ENCODE measurements around the gene FAM83E. TPM values are rescaled to one million over a fixed set of nuclear protein-coding genes. Genes with fewer than 3 reads are reported as not detected.

Gene FAM83E
- total and polyA plus RNA-seq, 2 donors: 0.58 to 1.1 TPM

DNA sequence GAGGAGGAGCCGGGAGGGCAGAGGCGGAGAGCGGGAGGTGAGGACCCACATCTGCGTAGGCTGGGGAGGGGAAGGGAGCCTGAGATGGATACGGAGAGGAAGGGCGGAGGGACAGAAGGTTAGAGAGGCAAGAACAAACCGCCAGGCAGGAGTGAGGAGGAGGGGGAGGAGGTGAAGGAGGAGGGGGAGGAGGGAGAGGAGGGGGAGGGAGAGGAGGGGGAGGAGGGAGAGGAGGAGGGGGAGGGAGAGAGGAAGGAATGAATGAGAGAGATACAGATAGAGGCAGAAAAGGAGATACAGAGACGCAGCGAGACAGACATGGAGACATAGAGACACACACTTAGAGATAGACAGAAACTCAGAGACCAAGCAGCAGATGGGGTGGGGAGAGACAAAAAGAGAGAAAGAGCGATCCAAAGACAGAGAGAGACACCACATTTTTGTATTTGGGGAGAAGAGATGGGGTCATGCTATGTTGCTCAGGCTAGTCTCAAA, 31.9 kb upstream of the FAM83E start:
- DNase-seq (ENCODE audit: extremely low spot score): no peak
- 11% methylated on average over 8 of the region's 10 CpGs for WGBS
- no peaks in the 10 kb centered on the region for H3K4me1 ChIP-seq (ENCODE audit: insufficient read depth)
- H3K27ac ChIP-seq (ENCODE audit: low read depth): no peak overlapping the region
- H3K4me3 ChIP-seq (ENCODE audit: low read depth, low read length): peak overlapping the region; percentile 33
- no peaks in the 10 kb centered on the region for H3K36me3 ChIP-seq (ENCODE audit: insufficient read depth)

DNA sequence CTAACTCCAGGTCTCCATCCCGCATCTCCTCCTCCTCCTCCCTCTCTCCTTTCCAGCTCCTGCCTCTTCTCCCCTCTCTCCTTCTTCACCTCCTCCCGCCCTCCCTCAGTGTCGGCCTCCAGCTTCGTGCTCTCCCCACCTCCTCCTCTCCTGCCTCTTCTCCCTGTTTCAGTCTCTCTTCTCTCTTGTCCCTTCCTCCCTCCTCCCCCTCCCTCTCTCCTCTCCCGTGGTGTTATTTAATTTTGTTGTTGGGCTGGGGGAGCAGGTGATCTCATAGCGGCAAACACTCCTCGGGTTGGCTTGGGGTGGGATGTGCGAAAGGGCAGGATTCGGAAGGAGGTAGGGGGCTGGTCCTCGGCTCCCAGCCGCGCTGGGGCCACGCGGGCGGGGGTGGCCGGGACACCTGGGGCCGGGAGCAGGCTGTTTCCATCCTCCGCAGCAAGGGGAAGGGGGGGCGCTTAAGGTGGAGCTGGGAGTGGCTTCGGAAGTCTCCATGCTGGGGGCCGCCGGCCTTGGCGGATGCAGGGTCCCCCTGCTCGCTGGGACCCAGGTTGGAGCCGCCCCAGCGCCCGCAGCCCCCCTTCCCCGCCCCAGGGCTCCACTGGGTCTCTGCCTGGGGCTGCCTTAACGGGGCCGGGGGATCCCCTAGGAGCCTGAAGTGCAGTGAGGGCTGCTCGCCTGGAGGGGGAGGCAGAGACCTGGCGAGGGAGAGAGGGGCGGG, 31.3 kb upstream of the FAM83E start, which contains the start of gene CA11:
TSS of gene CA11 (minus strand) at position 187 of the 721 bp plus-strand sequence. CDS start 555 bp downstream, outside the sequence.
- Histone ChIP-seq H3K36me3 (ENCODE audit: insufficient read depth) (no peaks in the 10 kb centered on the region), H3K4me1 (ENCODE audit: insufficient read depth) (no peaks in the 10 kb centered on the region), H3K27ac (ENCODE audit: low read depth) (peak within 1 kb of the TSS; percentile 64), H3K4me3 (ENCODE audit: low read depth, low read length) (peak within 1 kb of the TSS; percentile 33)
- DNase-seq (ENCODE audit: extremely low spot score): no peak
- under 1% methylated on average over 33 of the region's 33 CpGs for WGBS

GRCh38 chr19:48645620-48646000, 30.7 kb upstream of the FAM83E start:
- no peaks in the 10 kb centered on the region for H3K4me1 ChIP-seq (ENCODE audit: insufficient read depth)
- H3K27ac ChIP-seq (ENCODE audit: low read depth): peak overlapping the region; percentile 64
- 2% methylated on average over 6 of the region's 6 CpGs for WGBS
- no peaks in the 10 kb centered on the region for H3K36me3 ChIP-seq (ENCODE audit: insufficient read depth)
- no peak for DNase-seq (ENCODE audit: extremely low spot score)
- H3K4me3 ChIP-seq (ENCODE audit: low read depth, low read length): peak overlapping the region; percentile 33

- WGBS: 4% methylated on average over 25 of the region's 25 CpGs
- Histone ChIP-seq H3K4me1 (ENCODE audit: insufficient read depth) (no peaks in the 10 kb centered on the region), H3K4me3 (ENCODE audit: low read depth, low read length) (peak overlapping the region; percentile 33), H3K27ac (ENCODE audit: low read depth) (peak overlapping the region; percentile 64), H3K36me3 (ENCODE audit: insufficient read depth) (no peaks in the 10 kb centered on the region)
- DNase-seq (ENCODE audit: extremely low spot score): no peak
Measured at GRCh38 chr19:48644839-48645619, 30.2 kb upstream of the FAM83E start.

DNA sequence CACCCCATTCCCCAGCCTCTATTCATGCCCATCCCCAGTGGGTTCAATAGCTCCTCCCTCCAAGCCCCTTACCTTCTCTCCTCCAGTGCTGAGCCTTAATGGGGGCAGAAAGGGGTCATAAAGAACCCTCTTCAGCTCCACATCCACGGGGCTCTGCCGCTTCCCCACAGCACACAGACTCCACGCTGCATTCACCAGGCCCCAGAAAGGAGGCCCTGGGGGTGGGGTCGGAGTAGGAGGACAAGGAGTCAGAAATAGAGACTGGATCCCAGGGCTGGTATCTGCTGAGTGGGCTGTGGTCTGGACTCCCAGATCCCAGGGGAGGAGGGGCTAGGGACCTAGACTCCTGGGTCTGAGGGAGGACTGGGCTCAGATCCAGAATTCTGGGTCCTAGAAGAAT, 29.5 kb upstream of the FAM83E start:
- Histone ChIP-seq H3K4me1 (ENCODE audit: insufficient read depth) (no peaks in the 10 kb centered on the region), H3K27ac (ENCODE audit: low read depth) (no peak overlapping the region), H3K4me3 (ENCODE audit: low read depth, low read length) (no peak overlapping the region), H3K36me3 (ENCODE audit: insufficient read depth) (no peaks in the 10 kb centered on the region)
- DNase-seq (ENCODE audit: extremely low spot score): no peak
- 70% methylated on average over 4 of the region's 4 CpGs for WGBS

GRCh38 chr19:48642862-48643261, 28.0 kb upstream of the FAM83E start:
- no peak overlapping the region for H3K4me3 ChIP-seq (ENCODE audit: low read depth, low read length)
- no peak for DNase-seq (ENCODE audit: extremely low spot score)
- WGBS: 92% methylated on average over 5 of the region's 5 CpGs
- H3K27ac ChIP-seq (ENCODE audit: low read depth): no peak overlapping the region
- no peaks in the 10 kb centered on the region for H3K4me1 ChIP-seq (ENCODE audit: insufficient read depth)
- no peaks in the 10 kb centered on the region for H3K36me3 ChIP-seq (ENCODE audit: insufficient read depth)

- Histone ChIP-seq H3K27ac (ENCODE audit: low read depth) (no peak overlapping the region), H3K4me3 (ENCODE audit: low read depth, low read length) (no peak overlapping the region), H3K4me1 (ENCODE audit: insufficient read depth) (no peaks in the 10 kb centered on the region), H3K36me3 (ENCODE audit: insufficient read depth) (no peaks in the 10 kb centered on the region)
- DNase-seq (ENCODE audit: extremely low spot score): no peak
- 95% methylated on average over 2 of the region's 2 CpGs for WGBS
Measured at GRCh38 chr19:48641850-48642249, 27.0 kb upstream of the FAM83E start.

GRCh38 chr19:48639483-48640375, 24.9 kb upstream of the FAM83E start:
- no peaks in the 10 kb centered on the region for H3K36me3 ChIP-seq (ENCODE audit: insufficient read depth)
- H3K4me3 ChIP-seq (ENCODE audit: low read depth, low read length): no peak overlapping the region
- DNase-seq (ENCODE audit: extremely low spot score): no peak
- no peak overlapping the region for H3K27ac ChIP-seq (ENCODE audit: low read depth)
- H3K4me1 ChIP-seq (ENCODE audit: insufficient read depth): no peaks in the 10 kb centered on the region
- 59% methylated on average over 33 of the region's 33 CpGs for WGBS

- Histone ChIP-seq H3K4me3 (ENCODE audit: low read depth, low read length) (no peak overlapping the region), H3K36me3 (ENCODE audit: insufficient read depth) (no peaks in the 10 kb centered on the region), H3K27ac (ENCODE audit: low read depth) (no peak overlapping the region), H3K4me1 (ENCODE audit: insufficient read depth) (no peaks in the 10 kb centered on the region)
- 78% methylated on average over 16 of the region's 16 CpGs for WGBS
- no peak for DNase-seq (ENCODE audit: extremely low spot score)
Measured at GRCh38 chr19:48638831-48639381, 24.0 kb upstream of the FAM83E start.

- DNase-seq (ENCODE audit: extremely low spot score): peak; percentile 89
- 8% methylated on average over 29 of the region's 29 CpGs for WGBS
- Histone ChIP-seq H3K36me3 (ENCODE audit: insufficient read depth) (no peaks in the 10 kb centered on the region), H3K27ac (ENCODE audit: low read depth) (peak overlapping the region; percentile 95), H3K4me1 (ENCODE audit: insufficient read depth) (no peaks in the 10 kb centered on the region), H3K4me3 (ENCODE audit: low read depth, low read length) (peak overlapping the region; percentile 47)
Measured at GRCh38 chr19:48637948-48638830, 23.3 kb upstream of the FAM83E start.

DNA sequence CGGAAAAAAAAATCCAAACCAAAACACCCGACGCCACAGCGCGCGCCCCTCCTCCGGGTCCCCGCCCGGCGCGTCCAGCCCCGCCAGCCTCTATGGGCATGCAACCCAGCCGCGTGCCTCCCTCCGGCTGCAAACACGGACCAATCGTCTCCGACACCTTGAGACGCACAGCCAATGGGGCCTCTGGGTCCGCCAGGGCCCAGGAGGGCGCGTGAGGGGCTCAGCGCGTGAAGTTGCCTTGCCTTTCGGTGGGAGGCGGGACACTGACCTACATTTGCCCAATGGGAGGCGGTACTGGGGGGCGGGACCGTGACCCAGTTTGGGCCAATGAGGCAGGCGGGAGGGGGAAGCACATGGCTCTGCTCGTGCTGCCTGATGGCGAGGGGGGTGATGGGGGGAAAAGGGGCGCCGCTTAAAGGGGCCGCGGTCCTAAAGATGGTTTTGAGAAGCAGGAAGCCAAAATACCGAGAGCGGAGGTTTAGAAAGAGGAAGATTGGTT, 22.6 kb upstream of the FAM83E start:
- WGBS: under 1% methylated on average over 38 of the region's 38 CpGs
- Histone ChIP-seq H3K27ac (ENCODE audit: low read depth) (peak overlapping the region; percentile 95), H3K4me1 (ENCODE audit: insufficient read depth) (no peaks in the 10 kb centered on the region), H3K36me3 (ENCODE audit: insufficient read depth) (no peaks in the 10 kb centered on the region), H3K4me3 (ENCODE audit: low read depth, low read length) (peak overlapping the region; percentile 60)
- DNase-seq (ENCODE audit: extremely low spot score): peak; percentile 98

- DNase-seq (ENCODE audit: extremely low spot score): no peak
- Histone ChIP-seq H3K4me3 (ENCODE audit: low read depth, low read length) (peak within 1 kb of the TSS; percentile 60), H3K27ac (ENCODE audit: low read depth) (peak within 1 kb of the TSS; percentile 95), H3K4me1 (ENCODE audit: insufficient read depth) (no peaks in the 10 kb centered on the region), H3K36me3 (ENCODE audit: insufficient read depth) (no peaks in the 10 kb centered on the region)
- under 1% methylated on average over 40 of the region's 40 CpGs for WGBS
Measured at GRCh38 chr19:48636859-48637448, 22.1 kb upstream of the FAM83E start, which contains the start of gene DBP. Gene DBP, minus strand, starts transcription at chr19:48637379. Its CDS starts 385 bp downstream, at chr19:48636994.
